ENCODE data around the gene CAMSAP3.

The CAMSAP3 gene, protein sequence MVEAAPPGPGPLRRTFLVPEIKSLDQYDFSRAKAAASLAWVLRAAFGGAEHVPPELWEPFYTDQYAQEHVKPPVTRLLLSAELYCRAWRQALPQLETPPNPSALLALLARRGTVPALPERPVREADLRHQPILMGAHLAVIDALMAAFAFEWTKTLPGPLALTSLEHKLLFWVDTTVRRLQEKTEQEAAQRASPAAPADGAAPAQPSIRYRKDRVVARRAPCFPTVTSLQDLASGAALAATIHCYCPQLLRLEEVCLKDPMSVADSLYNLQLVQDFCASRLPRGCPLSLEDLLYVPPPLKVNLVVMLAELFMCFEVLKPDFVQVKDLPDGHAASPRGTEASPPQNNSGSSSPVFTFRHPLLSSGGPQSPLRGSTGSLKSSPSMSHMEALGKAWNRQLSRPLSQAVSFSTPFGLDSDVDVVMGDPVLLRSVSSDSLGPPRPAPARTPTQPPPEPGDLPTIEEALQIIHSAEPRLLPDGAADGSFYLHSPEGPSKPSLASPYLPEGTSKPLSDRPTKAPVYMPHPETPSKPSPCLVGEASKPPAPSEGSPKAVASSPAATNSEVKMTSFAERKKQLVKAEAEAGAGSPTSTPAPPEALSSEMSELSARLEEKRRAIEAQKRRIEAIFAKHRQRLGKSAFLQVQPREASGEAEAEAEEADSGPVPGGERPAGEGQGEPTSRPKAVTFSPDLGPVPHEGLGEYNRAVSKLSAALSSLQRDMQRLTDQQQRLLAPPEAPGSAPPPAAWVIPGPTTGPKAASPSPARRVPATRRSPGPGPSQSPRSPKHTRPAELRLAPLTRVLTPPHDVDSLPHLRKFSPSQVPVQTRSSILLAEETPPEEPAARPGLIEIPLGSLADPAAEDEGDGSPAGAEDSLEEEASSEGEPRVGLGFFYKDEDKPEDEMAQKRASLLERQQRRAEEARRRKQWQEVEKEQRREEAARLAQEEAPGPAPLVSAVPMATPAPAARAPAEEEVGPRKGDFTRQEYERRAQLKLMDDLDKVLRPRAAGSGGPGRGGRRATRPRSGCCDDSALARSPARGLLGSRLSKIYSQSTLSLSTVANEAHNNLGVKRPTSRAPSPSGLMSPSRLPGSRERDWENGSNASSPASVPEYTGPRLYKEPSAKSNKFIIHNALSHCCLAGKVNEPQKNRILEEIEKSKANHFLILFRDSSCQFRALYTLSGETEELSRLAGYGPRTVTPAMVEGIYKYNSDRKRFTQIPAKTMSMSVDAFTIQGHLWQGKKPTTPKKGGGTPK

DNA sequence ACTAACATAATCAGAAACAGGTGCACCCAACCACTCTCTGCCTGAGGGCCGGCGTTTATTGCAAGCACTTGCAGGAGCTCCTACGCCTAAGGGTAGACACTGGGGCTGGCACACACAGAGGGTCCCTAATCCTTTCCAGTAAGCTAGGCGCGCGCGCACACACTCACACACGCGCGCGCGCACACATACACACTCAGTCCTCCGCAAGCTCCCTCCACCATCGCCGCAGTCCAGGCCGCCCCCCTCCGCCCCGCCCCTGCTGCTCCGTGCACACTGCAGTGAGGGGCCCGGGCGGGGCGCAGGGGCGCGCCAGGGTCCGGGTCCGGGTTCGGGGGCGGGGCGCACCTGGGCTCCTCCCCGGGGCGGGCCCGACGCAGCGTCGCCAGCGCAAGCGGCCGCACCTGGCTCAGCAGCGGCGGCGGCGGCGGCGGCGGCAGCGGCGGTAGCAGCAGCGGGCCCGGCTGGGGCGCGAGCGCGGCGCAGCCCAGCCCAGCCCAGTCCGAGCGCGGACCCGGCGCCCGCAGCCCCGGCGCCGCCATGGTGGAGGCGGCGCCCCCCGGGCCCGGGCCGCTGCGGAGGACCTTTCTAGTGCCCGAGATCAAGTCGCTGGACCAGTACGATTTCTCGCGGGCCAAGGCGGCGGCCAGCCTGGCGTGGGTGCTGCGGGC, at the start of gene CAMSAP3:
Gene CAMSAP3, plus strand, starts transcription at position 398 of the 668 bp plus-strand sequence. Its CDS starts 140 bp downstream, at position 538.
- no peaks in the 10 kb centered on the region for H3K36me3 ChIP-seq (ENCODE audit: control insufficient read depth, insufficient read depth, low read length)
- no peaks in the 10 kb centered on the region for H3K27me3 ChIP-seq (ENCODE audit: control insufficient read depth, insufficient read depth, low read length)
- H3K9me3 ChIP-seq (ENCODE audit: control insufficient read depth, insufficient read depth, low read length): no peaks in the 10 kb centered on the region
- H3K27ac ChIP-seq (ENCODE audit: low read depth, low read length): no peak within 1 kb of the TSS
- H3K4me1 ChIP-seq (ENCODE audit: control insufficient read depth, insufficient read depth, low read length): peaks cover 9% of the 10 kb centered on the region
- peak within 1 kb of the TSS; percentile 71 for H3K4me3 ChIP-seq (ENCODE audit: low read depth, low read length)
- no peak within 1 kb of the TSS; the same call in 1 of the 2 replicates for H3K9ac ChIP-seq (ENCODE audit: low read depth, low read length)

DNA sequence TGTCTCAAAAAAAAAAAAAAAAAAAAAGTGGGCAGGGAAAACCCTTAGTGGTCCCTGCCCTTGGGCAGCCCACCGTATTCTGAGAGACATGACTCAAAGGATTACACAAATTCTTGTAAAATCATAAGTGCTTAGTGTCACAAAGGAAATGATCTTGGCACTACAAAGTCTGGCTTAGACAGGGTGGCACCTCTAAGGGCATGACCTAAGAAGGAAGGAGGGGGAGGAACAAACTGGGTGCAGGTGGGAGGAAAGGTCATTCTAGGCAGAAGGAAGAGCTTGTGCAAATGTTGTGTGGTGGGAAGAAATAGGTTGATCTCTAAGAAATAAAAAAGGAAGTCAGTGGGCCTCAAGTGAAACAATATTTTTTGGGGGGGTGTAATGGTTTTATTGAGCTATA, 49.8 kb upstream of the CAMSAP3 start:
- 0 out of 2 replicates have a peak, but pooled peaks cover 6% of the 10 kb centered on the region for H3K4me1 ChIP-seq (ENCODE audit: control insufficient read depth, insufficient read depth, low read length)
- H3K27me3 ChIP-seq (ENCODE audit: control insufficient read depth, insufficient read depth, low read length): no peaks in the 10 kb centered on the region
- H3K36me3 ChIP-seq (ENCODE audit: control insufficient read depth, insufficient read depth, low read length): peaks cover 26% of the 10 kb centered on the region
- H3K27ac ChIP-seq (ENCODE audit: low read depth, low read length): no peak overlapping the region
- no peak overlapping the region for H3K9ac ChIP-seq (ENCODE audit: low read depth, low read length)
- H3K9me3 ChIP-seq (ENCODE audit: control insufficient read depth, insufficient read depth, low read length): no peaks in the 10 kb centered on the region
- no peak overlapping the region for H3K4me3 ChIP-seq (ENCODE audit: low read depth, low read length)

DNA sequence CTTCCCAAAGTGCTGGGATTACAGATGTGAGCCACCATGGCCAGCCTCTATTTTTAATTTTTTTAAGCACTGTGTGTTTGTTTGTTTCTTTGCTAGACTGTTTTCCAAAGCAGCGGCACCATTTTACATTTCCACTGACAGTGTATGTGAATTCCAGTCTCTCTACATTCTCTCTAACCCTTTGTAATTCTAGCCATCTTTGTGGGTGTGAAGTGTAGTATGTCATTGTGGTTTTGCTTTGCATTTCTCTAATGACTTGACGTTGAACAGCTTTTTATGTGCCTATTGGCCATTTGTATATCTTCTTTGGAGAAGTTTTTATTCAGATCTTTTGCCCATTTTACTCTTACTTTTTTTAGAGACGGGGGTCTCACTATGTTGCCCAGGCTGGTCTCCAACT, 48.5 kb upstream of the CAMSAP3 start:
- Histone ChIP-seq H3K4me1 (ENCODE audit: control insufficient read depth, insufficient read depth, low read length) (0 out of 2 replicates have a peak, but pooled peaks cover 6% of the 10 kb centered on the region), H3K9me3 (ENCODE audit: control insufficient read depth, insufficient read depth, low read length) (no peaks in the 10 kb centered on the region), H3K4me3 (ENCODE audit: low read depth, low read length) (no peak overlapping the region), H3K9ac (ENCODE audit: low read depth, low read length) (no peak overlapping the region), H3K36me3 (ENCODE audit: control insufficient read depth, insufficient read depth, low read length) (peaks cover 18% of the 10 kb centered on the region), H3K27me3 (ENCODE audit: control insufficient read depth, insufficient read depth, low read length) (no peaks in the 10 kb centered on the region), H3K27ac (ENCODE audit: low read depth, low read length) (no peak overlapping the region)

DNA sequence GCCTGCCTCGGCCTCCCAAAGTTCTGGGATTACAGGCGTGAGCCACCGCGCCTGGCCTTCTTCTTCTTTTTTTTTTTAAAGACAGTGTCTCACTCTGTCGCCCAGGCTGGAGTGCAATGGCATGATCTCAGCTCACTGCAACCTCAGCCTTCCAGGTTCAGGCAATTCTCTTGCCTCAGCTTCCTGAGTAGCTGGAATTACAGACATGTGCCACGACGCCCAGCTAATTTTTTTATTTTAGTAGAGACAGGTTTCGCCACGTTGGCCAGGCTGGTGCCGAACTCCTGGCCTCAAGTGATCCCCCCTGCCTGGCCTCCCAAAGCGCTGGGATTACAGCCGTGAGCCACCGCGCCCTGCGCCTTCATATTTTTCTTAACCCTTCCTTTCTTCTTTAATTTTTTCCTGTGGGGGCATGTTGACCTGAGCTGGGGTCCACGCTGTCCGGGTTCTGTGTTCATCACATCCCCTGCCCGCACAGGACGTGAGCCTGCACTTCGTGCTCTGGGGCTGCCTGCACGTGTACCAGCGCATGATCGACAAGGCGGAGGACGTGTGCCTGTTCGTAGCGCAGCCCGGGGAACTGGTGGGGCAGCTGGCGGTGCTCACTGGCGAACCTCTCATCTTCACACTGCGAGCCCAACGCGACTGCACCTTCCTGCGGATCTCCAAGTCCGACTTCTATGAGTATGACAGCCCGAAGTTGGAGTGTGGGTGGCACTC, 46.1 kb upstream of the CAMSAP3 start:
- Histone ChIP-seq H3K27me3 (ENCODE audit: control insufficient read depth, insufficient read depth, low read length) (no peaks in the 10 kb centered on the region), H3K9me3 (ENCODE audit: control insufficient read depth, insufficient read depth, low read length) (no peaks in the 10 kb centered on the region), H3K9ac (ENCODE audit: low read depth, low read length) (no peak overlapping the region), H3K4me3 (ENCODE audit: low read depth, low read length) (no peak overlapping the region), H3K27ac (ENCODE audit: low read depth, low read length) (no peak overlapping the region), H3K4me1 (ENCODE audit: control insufficient read depth, insufficient read depth, low read length) (0 out of 2 replicates have a peak, but pooled peaks cover 6% of the 10 kb centered on the region), H3K36me3 (ENCODE audit: control insufficient read depth, insufficient read depth, low read length) (peaks cover 14% of the 10 kb centered on the region)

DNA sequence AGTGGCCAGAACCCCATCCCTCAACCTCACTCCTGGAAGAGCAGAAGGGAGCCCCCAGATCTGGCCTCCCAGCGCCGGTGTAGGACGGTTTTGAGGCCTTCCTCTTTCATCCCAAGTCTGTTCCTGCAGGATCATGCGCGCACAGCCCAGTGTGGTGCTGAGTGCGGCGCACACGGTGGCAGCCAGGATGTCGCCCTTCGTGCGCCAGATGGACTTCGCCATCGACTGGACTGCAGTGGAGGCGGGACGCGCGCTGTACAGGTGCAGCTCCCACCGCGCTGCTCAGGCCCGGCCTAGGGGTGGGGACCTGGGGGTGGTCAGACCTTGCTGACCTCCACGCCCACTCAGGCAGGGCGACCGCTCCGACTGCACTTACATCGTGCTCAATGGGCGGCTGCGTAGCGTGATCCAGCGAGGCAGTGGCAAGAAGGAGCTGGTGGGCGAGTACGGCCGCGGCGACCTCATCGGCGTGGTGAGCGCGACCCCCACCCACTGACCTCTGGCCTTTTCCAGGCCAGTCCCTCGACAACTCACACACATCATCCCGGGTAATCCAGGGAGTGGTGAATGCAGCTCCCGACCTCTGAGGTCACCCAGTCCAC, 45.4 kb upstream of the CAMSAP3 start:
- Histone ChIP-seq H3K27ac (ENCODE audit: low read depth, low read length) (no peak overlapping the region), H3K4me3 (ENCODE audit: low read depth, low read length) (peak overlapping the region; percentile 52; the same call in 1 of the 2 replicates), H3K9me3 (ENCODE audit: control insufficient read depth, insufficient read depth, low read length) (no peaks in the 10 kb centered on the region), H3K9ac (ENCODE audit: low read depth, low read length) (no peak overlapping the region), H3K4me1 (ENCODE audit: control insufficient read depth, insufficient read depth, low read length) (0 out of 2 replicates have a peak, but pooled peaks cover 6% of the 10 kb centered on the region), H3K36me3 (ENCODE audit: control insufficient read depth, insufficient read depth, low read length) (peaks cover 14% of the 10 kb centered on the region), H3K27me3 (ENCODE audit: control insufficient read depth, insufficient read depth, low read length) (no peaks in the 10 kb centered on the region)

DNA sequence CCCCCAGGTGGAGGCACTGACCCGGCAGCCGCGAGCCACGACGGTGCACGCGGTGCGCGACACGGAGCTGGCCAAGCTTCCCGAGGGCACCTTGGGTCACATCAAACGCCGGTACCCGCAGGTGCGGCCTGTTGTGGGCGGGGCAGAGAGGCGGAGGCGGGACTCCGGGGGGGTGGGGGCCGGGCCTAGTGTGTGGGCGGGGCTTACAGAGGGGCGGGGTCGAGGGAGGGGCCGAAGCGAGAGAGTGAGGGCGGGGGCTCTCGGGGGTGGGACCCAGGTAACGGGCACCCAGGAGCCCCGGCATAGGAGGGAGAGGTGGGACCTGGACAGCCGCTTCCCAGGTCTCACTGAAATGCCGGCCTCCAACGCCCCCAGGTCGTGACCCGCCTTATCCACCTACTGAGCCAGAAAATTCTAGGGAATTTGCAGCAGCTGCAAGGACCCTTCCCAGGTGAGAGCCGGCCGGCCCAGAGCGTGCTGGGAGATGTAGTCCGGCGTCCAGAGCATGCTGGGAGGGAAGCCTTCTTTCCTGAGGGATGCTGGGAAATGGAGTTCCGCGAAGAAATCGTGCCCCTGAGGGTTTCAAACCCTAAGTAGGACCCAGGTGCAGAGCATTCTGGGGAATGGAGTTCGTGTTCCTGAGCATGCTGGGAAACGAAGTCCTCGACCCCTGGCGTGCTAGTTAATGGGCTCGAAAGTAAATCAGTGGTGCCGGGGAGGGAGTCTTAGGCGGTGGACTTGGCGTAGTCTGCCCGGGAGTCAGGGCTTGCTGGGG, 44.5 kb upstream of the CAMSAP3 start:
- no peaks in the 10 kb centered on the region for H3K9me3 ChIP-seq (ENCODE audit: control insufficient read depth, insufficient read depth, low read length)
- H3K4me3 ChIP-seq (ENCODE audit: low read depth, low read length): peak overlapping the region; percentile 61
- H3K9ac ChIP-seq (ENCODE audit: low read depth, low read length): no peak overlapping the region
- peaks cover 6% of the 10 kb centered on the region; the same call in 1 of the 2 replicates for H3K4me1 ChIP-seq (ENCODE audit: control insufficient read depth, insufficient read depth, low read length)
- H3K36me3 ChIP-seq (ENCODE audit: control insufficient read depth, insufficient read depth, low read length): peaks cover 13% of the 10 kb centered on the region
- H3K27me3 ChIP-seq (ENCODE audit: control insufficient read depth, insufficient read depth, low read length): no peaks in the 10 kb centered on the region
- no peak overlapping the region for H3K27ac ChIP-seq (ENCODE audit: low read depth, low read length)

DNA sequence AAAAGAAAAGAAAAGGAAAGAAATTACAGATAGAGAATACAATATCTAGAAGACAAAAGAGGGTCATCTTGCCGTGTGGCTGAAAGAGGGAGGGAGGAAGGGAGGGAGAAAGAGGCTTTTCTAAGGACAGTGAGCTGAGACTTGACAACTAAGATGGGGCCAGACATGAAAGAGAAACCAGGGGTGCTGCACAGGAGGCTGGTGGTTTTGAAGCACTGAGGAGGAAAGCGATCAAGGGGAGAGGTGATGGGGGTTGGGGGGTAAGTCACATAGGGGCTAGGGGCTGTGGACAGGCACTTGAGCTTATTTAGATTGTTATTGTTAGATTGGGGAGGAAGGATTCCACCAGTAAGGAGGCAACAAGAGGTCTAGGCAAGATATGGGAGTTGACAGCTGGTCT, 42.9 kb upstream of the CAMSAP3 start:
- Histone ChIP-seq H3K9me3 (ENCODE audit: control insufficient read depth, insufficient read depth, low read length) (no peaks in the 10 kb centered on the region), H3K27me3 (ENCODE audit: control insufficient read depth, insufficient read depth, low read length) (no peaks in the 10 kb centered on the region), H3K9ac (ENCODE audit: low read depth, low read length) (no peak overlapping the region), H3K4me3 (ENCODE audit: low read depth, low read length) (no peak overlapping the region), H3K27ac (ENCODE audit: low read depth, low read length) (no peak overlapping the region), H3K4me1 (ENCODE audit: control insufficient read depth, insufficient read depth, low read length) (peaks cover 6% of the 10 kb centered on the region; the same call in 1 of the 2 replicates), H3K36me3 (ENCODE audit: control insufficient read depth, insufficient read depth, low read length) (peaks cover 28% of the 10 kb centered on the region)

DNA sequence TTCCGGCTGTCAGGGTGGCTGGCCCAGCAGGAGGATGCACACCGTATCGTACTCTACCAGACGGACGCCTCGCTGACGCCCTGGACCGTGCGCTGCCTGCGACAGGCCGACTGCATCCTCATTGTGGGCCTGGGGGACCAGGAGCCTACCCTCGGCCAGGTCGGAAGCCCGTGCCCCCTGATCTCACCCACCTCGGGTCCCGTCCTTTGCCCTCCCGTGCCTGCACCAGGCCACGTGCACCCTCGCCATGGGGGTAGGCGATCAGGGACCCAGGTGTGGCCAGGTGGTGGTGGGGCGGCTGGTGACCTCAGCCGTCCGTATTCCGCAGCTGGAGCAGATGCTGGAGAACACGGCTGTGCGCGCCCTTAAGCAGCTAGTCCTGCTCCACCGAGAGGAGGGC, 41.1 kb upstream of the CAMSAP3 start:
- Histone ChIP-seq H3K27ac (ENCODE audit: low read depth, low read length) (no peak overlapping the region), H3K4me1 (ENCODE audit: control insufficient read depth, insufficient read depth, low read length) (peaks cover 6% of the 10 kb centered on the region; the same call in 1 of the 2 replicates), H3K27me3 (ENCODE audit: control insufficient read depth, insufficient read depth, low read length) (no peaks in the 10 kb centered on the region), H3K9me3 (ENCODE audit: control insufficient read depth, insufficient read depth, low read length) (no peaks in the 10 kb centered on the region), H3K36me3 (ENCODE audit: control insufficient read depth, insufficient read depth, low read length) (peaks cover 45% of the 10 kb centered on the region), H3K9ac (ENCODE audit: low read depth, low read length) (no peak overlapping the region), H3K4me3 (ENCODE audit: low read depth, low read length) (peak overlapping the region; percentile 64; the same call in 1 of the 2 replicates)

Measured in HUES48 (cell line).